ENCODE measurements around the gene IGF1. TPM values are rescaled to one million over a fixed set of nuclear protein-coding genes. Genes with fewer than 3 reads are reported as not detected.

The IGF1 gene
- total RNA-seq: 10 to 100 TPM; 15.6 to 27.1 (median 19.2) TPM
- polyA plus RNA-seq: 10 to 100 TPM in 1 of 3 donors, 1 to 10 TPM in 2; 7.4 to 12.0 (median 7.7) TPM

DNA sequence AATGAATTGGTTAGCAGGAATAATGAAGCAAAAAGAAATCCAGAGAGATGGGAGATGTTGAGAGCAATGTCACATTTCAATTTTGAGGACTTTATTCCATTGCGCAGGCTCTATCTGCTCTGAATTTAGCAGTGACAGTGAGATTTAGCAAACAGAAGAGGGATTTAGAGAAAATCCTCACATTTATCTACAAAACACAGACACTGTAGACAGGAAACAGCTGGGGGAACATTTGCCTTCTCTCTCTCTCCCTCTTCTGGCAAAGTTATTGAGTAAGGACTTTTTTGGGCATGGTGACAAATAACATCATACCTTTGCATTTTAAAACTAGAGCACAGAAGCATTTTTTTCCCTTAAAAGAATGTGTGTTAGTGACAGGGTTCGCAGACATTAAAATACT, at the start of gene IGF1:
Gene IGF1, minus strand, starts transcription at position 158 of the 400 bp plus-strand sequence. CDS start 182 bp downstream, outside the sequence.
- Histone ChIP-seq H3K27me3 (no peaks in the 10 kb centered on the region), H3K27ac (peak within 1 kb of the TSS in 3 of 4 donors; percentile 42 to 58 (median 43)), H3K36me3 (no peaks in the 10 kb centered on the region), H3K4me1 (peaks cover 0 to 41% (median 22%) of the 10 kb centered on the region in 4 donors), H3K9me3 (no peaks in the 10 kb centered on the region), H3K4me3 (peak within 1 kb of the TSS; percentile 1 to 38 (median 24))
- WGBS, 2 donors: 28 to 69% methylated on average over 2 of the region's 2 CpGs
- intact Hi-C loops (cut with DNase I): loop anchor here (10.0 kb wide), 1 partner anchor 416 kb away; the partner anchor contains the start of gene WASHC3
- no peak for TF ChIP-seq POLR2A (IDR thresholded peaks at IDR 0.05)
- peak in 3 of 4 donors; percentile 24 to 51 (median 44) for TF ChIP-seq POLR2AphosphoS5 (IDR thresholded peaks at IDR 0.05)
- no peak for TF ChIP-seq EP300 (IDR thresholded peaks at IDR 0.05)
- no peak for DNase-seq

- no peak for TF ChIP-seq POLR2A (IDR thresholded peaks at IDR 0.05)
- TF ChIP-seq CTCF (IDR thresholded peaks at IDR 0.05): no peak
- TF ChIP-seq POLR2AphosphoS5 (IDR thresholded peaks at IDR 0.05): no peak
- no peak for TF ChIP-seq EP300 (IDR thresholded peaks at IDR 0.05)
- Histone ChIP-seq H3K9me3 (no peaks in the 10 kb centered on the region), H3K36me3 (no peaks in the 10 kb centered on the region), H3K27ac (no peak overlapping the region), H3K4me1 (no peaks in the 10 kb centered on the region), H3K4me3 (no peak overlapping the region), H3K27me3 (no peaks in the 10 kb centered on the region)
- intact Hi-C loops (cut with DNase I): no loop called here
- no peak for DNase-seq
These were observed 47.7 kb upstream of the IGF1 start for GRCh38 chr12:102528111-102528510.

DNA sequence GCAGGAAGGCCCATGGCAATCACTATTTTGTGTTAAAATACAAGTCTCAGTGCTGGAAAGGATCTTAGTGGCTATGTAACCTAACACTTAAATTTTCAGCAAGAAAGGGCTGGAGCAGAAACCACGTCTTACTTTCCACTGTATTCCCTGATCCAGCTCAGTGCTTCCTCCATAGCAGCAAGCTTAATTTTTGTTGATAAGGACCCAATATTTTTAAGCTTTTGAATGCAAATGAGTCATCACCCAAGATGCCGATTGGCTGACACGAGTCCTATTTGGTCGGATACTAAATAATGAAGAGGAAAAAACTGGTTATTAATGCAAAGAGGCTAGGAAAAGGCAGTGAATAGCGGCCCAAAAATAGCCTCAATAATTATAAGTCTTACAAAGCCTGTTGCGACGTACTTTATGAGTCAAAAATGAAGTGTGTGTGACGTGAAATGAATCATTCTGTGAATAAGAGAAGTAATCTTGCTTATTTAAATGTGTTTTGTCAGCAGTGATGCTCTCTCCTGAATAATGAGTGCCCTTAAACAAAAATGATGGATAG, 46.9 kb upstream of the IGF1 start:
- no peak overlapping the region for H3K4me3 ChIP-seq
- no peak overlapping the region for H3K27ac ChIP-seq
- TF ChIP-seq POLR2AphosphoS5 (IDR thresholded peaks at IDR 0.05) (no peak), EP300 (IDR thresholded peaks at IDR 0.05) (no peak), CTCF (IDR thresholded peaks at IDR 0.05) (no peak), POLR2A (IDR thresholded peaks at IDR 0.05) (no peak)
- no peaks in the 10 kb centered on the region for H3K9me3 ChIP-seq
- intact Hi-C loops (cut with DNase I): no loop called here
- 81 to 83% methylated on average over 8 of the region's 8 CpGs for WGBS, 2 donors
- no peaks in the 10 kb centered on the region for H3K4me1 ChIP-seq
- no peaks in the 10 kb centered on the region for H3K27me3 ChIP-seq
- no peak for DNase-seq
- no peaks in the 10 kb centered on the region for H3K36me3 ChIP-seq

DNA sequence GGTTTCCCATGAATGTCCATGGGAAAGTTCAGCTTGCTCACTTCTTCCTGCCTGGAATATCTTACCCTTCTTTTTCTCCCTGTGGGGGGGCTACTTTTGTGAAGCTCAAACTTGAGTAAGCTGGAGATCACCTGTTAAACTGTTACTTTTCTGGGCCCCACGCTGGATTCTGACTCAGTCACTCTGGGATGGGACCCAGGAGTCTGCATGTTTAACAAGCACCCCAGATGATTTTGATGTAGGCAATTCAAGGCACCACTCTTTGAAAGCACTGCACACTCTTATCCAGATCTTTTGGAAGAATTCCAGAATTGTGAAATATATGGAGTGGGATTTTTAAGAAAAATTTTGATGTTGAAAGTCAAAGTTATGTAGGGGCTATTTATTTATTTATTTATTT, 46.3 kb upstream of the IGF1 start:
- Histone ChIP-seq H3K9me3 (no peaks in the 10 kb centered on the region), H3K36me3 (no peaks in the 10 kb centered on the region), H3K4me1 (no peaks in the 10 kb centered on the region), H3K27me3 (no peaks in the 10 kb centered on the region), H3K27ac (no peak overlapping the region), H3K4me3 (no peak overlapping the region)
- 62 to 84% methylated on average over 1 of the region's 1 CpG for WGBS, 2 donors
- no peak for DNase-seq
- intact Hi-C loops (cut with DNase I): no loop called here
- TF ChIP-seq POLR2A (IDR thresholded peaks at IDR 0.05) (no peak), EP300 (IDR thresholded peaks at IDR 0.05) (no peak), POLR2AphosphoS5 (IDR thresholded peaks at IDR 0.05) (no peak), CTCF (IDR thresholded peaks at IDR 0.05) (no peak)

DNA sequence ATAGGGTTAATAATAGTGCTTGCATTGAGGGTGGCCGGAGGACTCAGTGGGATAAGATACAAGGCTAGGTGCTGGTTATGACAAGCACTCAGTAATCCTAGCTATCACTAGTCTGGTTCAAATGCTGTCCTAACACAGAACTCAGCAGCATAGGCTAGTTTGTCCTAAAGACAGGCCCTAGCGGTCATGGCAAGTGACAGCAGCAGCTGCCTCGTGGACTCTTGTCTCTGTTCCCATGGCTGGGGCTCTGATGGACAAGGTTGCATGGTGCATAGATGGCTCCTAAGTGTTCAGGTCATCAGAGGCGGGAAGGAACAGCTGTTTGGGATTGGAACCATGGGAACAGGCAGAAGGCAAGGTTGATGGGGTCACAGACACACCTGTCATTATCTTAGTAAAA, 42.4 kb upstream of the IGF1 start:
- Histone ChIP-seq H3K4me3 (no peak overlapping the region), H3K4me1 (no peaks in the 10 kb centered on the region), H3K9me3 (no peaks in the 10 kb centered on the region), H3K27me3 (no peaks in the 10 kb centered on the region), H3K36me3 (no peaks in the 10 kb centered on the region), H3K27ac (no peak overlapping the region)
- TF ChIP-seq POLR2AphosphoS5 (IDR thresholded peaks at IDR 0.05) (no peak), EP300 (IDR thresholded peaks at IDR 0.05) (no peak), CTCF (IDR thresholded peaks at IDR 0.05) (no peak), POLR2A (IDR thresholded peaks at IDR 0.05) (no peak)
- intact Hi-C loops (cut with DNase I): no loop called here
- WGBS, 2 donors: 77 to 84% methylated on average over 4 of the region's 4 CpGs
- no peak for DNase-seq
